COLO829 (cell line): ENCODE measurements around the gene CEP78.

ENCODE experiments used
- DNase-seq: peaks from one replicate; pipeline ENCODE4 v3.0.0; 2012; ENCODE audit warnings: low spot score

The CEP78 gene

GRCh38 chr9:78286946-78287388 lies 51.1 kb downstream of the CEP78 start:
- DNase-seq, result no peak

- DNase-seq, result no peak
These were observed 52.5 kb downstream of the CEP78 start for GRCh38 chr9:78288214-78288892.

- no peak for DNase-seq
These were observed 53.6 kb downstream of the CEP78 start for GRCh38 chr9:78289474-78289873.

- DNase-seq, result no peak
These were observed 55.5 kb downstream of the CEP78 start for GRCh38 chr9:78291240-78291925.

- no peak for DNase-seq
These were observed 56.2 kb downstream of the CEP78 start for GRCh38 chr9:78292026-78292425.

- DNase-seq, result no peak
These were observed 57.0 kb downstream of the CEP78 start for GRCh38 chr9:78292716-78293497.

- DNase-seq, result no peak
These were observed 58.7 kb downstream of the CEP78 start for GRCh38 chr9:78294290-78295176.

GRCh38 chr9:78295177-78295575 lies 59.3 kb downstream of the CEP78 start:
- no peak for DNase-seq

- DNase-seq, result no peak
These were observed 59.9 kb downstream of the CEP78 start for GRCh38 chr9:78295731-78296130.

GRCh38 chr9:78296201-78296892 lies 60.5 kb downstream of the CEP78 start:
- DNase-seq, result peak; percentile 46

- peak; percentile 98 for DNase-seq
These were observed 61.2 kb downstream of the CEP78 start, which contains the start of gene PSAT1 for GRCh38 chr9:78296893-78297671. Gene PSAT1 (plus strand): TSS chr9:78297125. CDS start chr9:78297211, 86 bp downstream.

- DNase-seq, result peak; percentile 89
These were observed 61.7 kb downstream of the CEP78 start for GRCh38 chr9:78297672-78297961.

GRCh38 chr9:78298046-78298765 lies 62.3 kb downstream of the CEP78 start:
- DNase-seq, result peak; percentile 93

- no peak for DNase-seq
These were observed 64.3 kb downstream of the CEP78 start for GRCh38 chr9:78300209-78300608.

GRCh38 chr9:78301466-78301865 lies 65.6 kb downstream of the CEP78 start:
- no peak for DNase-seq

GRCh38 chr9:78303377-78304062 lies 67.6 kb downstream of the CEP78 start:
- no peak for DNase-seq

GRCh38 chr9:78304357-78304756 lies 68.5 kb downstream of the CEP78 start:
- no peak for DNase-seq

- DNase-seq, result no peak
These were observed 70.6 kb downstream of the CEP78 start for GRCh38 chr9:78306222-78307076.
